Spleen (tissue), 13 donors: ENCODE measurements around the gene SNRPF. TPM values are rescaled to one million over a fixed set of nuclear protein-coding genes. Genes with fewer than 3 reads are reported as not detected.
A peak's percentile ranks its signal among the peaks of the same experiment; 100 is the strongest.
"Not testable (repeated sequence)": the region's sequence is repeated elsewhere in the genome, so short reads cannot be mapped to it uniquely, and the experiment has no call there.

ENCODE experiments used
- DNase-seq: peaks from one replicate; pipeline ENCODE4 v3.0.0-alpha.2; 2020
- H3K27ac ChIP-seq, 8 donors: fragments of 200-600 bp; sonication (generic) in 7 of 8; 1 replicate in 4 of 8; 2 replicates in 4 of 8; pipeline versions ENCODE4 v1.5.0 to v1.8.0; 2016 to 2021; ENCODE audit warnings: inconsistent platforms in 4 of 8, mild to moderate bottlenecking in 4 of 8, moderate library complexity in 1 of 8
- H3K27me3 ChIP-seq, 7 donors: fragments of 200-600 bp; sonication (generic) in 6 of 7; replicated peaks in 1 of 7; 1 replicate in 4 of 7; 2 replicates in 3 of 7; pipeline versions ENCODE4 v1.5.0 to v1.8.0; 2016 to 2021; ENCODE audit warnings: inconsistent platforms in 3 of 7, mild to moderate bottlenecking in 1 of 7
- H3K36me3 ChIP-seq, 6 donors: fragments of 200-600 bp; sonication (generic) in 5 of 6; 1 replicate in 4 of 6; 2 replicates in 2 of 6; pipeline versions ENCODE4 v1.5.0 to v1.8.0; 2016 to 2021; ENCODE audit warnings: inconsistent platforms in 2 of 6
- H3K4me1 ChIP-seq, 6 donors: fragments of 200-600 bp; sonication (generic) in 5 of 6; 1 replicate in 3 of 6; 2 replicates in 3 of 6; pipeline versions ENCODE4 v1.5.0 to v1.8.0; 2016 to 2021; ENCODE audit warnings: inconsistent platforms in 3 of 6
- H3K4me3 ChIP-seq, 8 donors: fragments of 200-600 bp; sonication (generic) in 7 of 8; 1 replicate in 4 of 8; 2 replicates in 4 of 8; pipeline versions ENCODE4 v1.5.0 to v1.8.0; 2016 to 2021; ENCODE audit warnings: inconsistent platforms in 4 of 8, mild to moderate bottlenecking in 4 of 8, moderate library complexity in 2 of 8
- H3K9me3 ChIP-seq, 8 donors: fragments of 200-600 bp; sonication (generic) in 7 of 8; 1 replicate in 4 of 8; 2 replicates in 4 of 8; pipeline versions ENCODE4 v1.5.0 to v1.8.0; 2016 to 2021; ENCODE audit warnings: inconsistent platforms in 4 of 8
- CTCF ChIP-seq, 11 experiments: fragments of 200-600 bp in 7 of 11; fragments of 450-650 bp in 4 of 11; sonication (generic) in 4 of 11; IDR thresholded peaks in 8 of 11; conservative IDR thresholded peaks in 3 of 11; 1 replicate in 7 of 11; 2 replicates in 4 of 11; pipeline versions ENCODE4 v1.4.0 to v1.8.0; 2016 to 2021; ENCODE audit warnings: antibody characterized with exemption in 11 of 11, inconsistent platforms in 4 of 11, mild to moderate bottlenecking in 1 of 11
- POLR2A ChIP-seq, 3 donors: fragments of 450-650 bp; IDR thresholded peaks; one replicate each; pipeline ENCODE4 v1.5.1; 2017; ENCODE audit warnings: antibody characterized with exemption in 3 of 3, mild to moderate bottlenecking in 1 of 3
- POLR2AphosphoS5 ChIP-seq, 3 donors: sonication (generic); formaldehyde crosslinking; IDR thresholded peaks; one replicate each; pipeline ENCODE4 v1.5.1; 2017; ENCODE audit warnings: antibody characterized with exemption in 3 of 3
- WGBS, 5 donors: extraction: QIAGEN DNeasy Blood & Tissue Kit in 3 of 5; methylation state at CpG; one replicate each; pipeline versions ENCODE4 v1.1.5 to v1.1.7; 2013 to 2018; 5-methylcytosine and 5-hydroxymethylcytosine counted together
- intact Hi-C: fragments of 100-400 bp; cut with DNase I; formaldehyde crosslinking; loops from one replicate; pipeline ENCODE4 v1.15.0; 2023; ENCODE audit warnings: low total_unique reads
- long read RNA-seq, 2 donors: transcript quantifications; one replicate each; lab custom pipeline, GENCODE V29; 2026
- polyA plus RNA-seq, 3 donors: library from polyadenylated mRNA; stranded (reverse); fragments of 200-250 nt; gene quantifications; one replicate each; pipeline ENCODE4 v1.2.1, GENCODE V29; 2013
- total RNA-seq, 7 donors: library from RNA; depleted of rRNA in 3 of 7; stranded (reverse); fragments of >200 nt in 3 of 7; fragmentation: NEBNext Ultra II Directional in 4 of 7; extraction: Animal tissue kit (Norgen Biotek cat#: 25700) in 4 of 7; gene quantifications; one replicate each; pipeline versions ENCODE4 v1.1.0 to v1.2.1, GENCODE V29; 2016 to 2021
- donor health status: healthy with polysubstance abuse.
- donor health status: DM: no; HTN: no; CAD: no; lungs with moderate emphysema.
- donor health status: DM: no; HTN: no; CAD: no.
- donor health status: Bipolar disorder and iron deficiency.
- donor health status: healthy.
- donor health status: DM: no; HTN: no; CAD: no.
- donor health status: DM: yes; HTN: yes; CAD: no.

The SNRPF gene
- total RNA-seq (10 to 100 TPM in 6 of 7 donors, 1 to 10 TPM in 1; 5.6 to 19.4 (median 17.7) TPM), polyA plus RNA-seq (10 to 100 TPM; 35.7 to 50.3 (median 44.4) TPM)
- long read RNA-seq, donor 1, transcript SNRPF-201 (4 exons, 1,389 nt), result major isoform, 73 of 75 reads
- long read RNA-seq, donor 1, partial matches to known transcripts, result 0 of 75 reads
- long read RNA-seq, donor 1, other reads (novel, unspliced or antisense), result 0 of 75 reads
- long read RNA-seq, donor 2, transcript SNRPF-201 (4 exons, 1,389 nt), result major isoform, 63 of 63 reads
- long read RNA-seq, donor 2, partial matches to known transcripts, result 0 of 63 reads
- long read RNA-seq, donor 2, other reads (novel, unspliced or antisense), result 0 of 63 reads

GRCh38 chr12:95858451-95859343 lies at the start of gene SNRPF:
SNRPF (plus strand) TSS chr12:95858952; CDS start chr12:95859074, 122 bp downstream.
- Histone ChIP-seq H3K27ac (peak within 1 kb of the TSS; percentile 62 to 86 (median 84)), H3K36me3 (peaks cover 2 to 28% (median 23%) of the 10 kb centered on the region in 6 donors), H3K27me3 (peaks cover 0 to 7% (median 0%) of the 10 kb centered on the region in 7 donors), H3K4me3 (peak within 1 kb of the TSS; percentile 89 to 97 (median 90)), H3K4me1 (peaks cover 16 to 41% (median 33%) of the 10 kb centered on the region in 6 donors), H3K9me3 (no peaks in the 10 kb centered on the region)
- WGBS, 5 donors, result 0 to 1% (median 1%) methylated on average over 51 to 54 of the region's 54 CpGs
- TF ChIP-seq POLR2A (IDR thresholded peaks at IDR 0.05), result no peak
- TF ChIP-seq CTCF (IDR thresholded peaks at IDR 0.05 in 8 of 11, conservative IDR thresholded peaks at IDR 0.05 in 3 of 11), result peak in 5 of 11 experiments; percentile 6 to 27 (median 22)
- TF ChIP-seq POLR2AphosphoS5 (IDR thresholded peaks at IDR 0.05), result peak; percentile 87 to 90 (median 87)
- peak; percentile 95 for DNase-seq
- intact Hi-C loops, result no loop called here

- Histone ChIP-seq H3K27me3 (no peaks in the 10 kb centered on the region), H3K4me3 (no peak overlapping the region), H3K9me3 (no peaks in the 10 kb centered on the region), H3K36me3 (no peaks in the 10 kb centered on the region), H3K4me1 (no peaks in the 10 kb centered on the region), H3K27ac (no peak overlapping the region)
- no peak for DNase-seq
- intact Hi-C loops, result no loop called here
- 85 to 95% (median 90%) methylated on average over 7 of the region's 7 CpGs for WGBS, 5 donors
- TF ChIP-seq CTCF (IDR thresholded peaks at IDR 0.05 in 8 of 11, conservative IDR thresholded peaks at IDR 0.05 in 3 of 11), result no peak
These were observed 49.6 kb upstream of the SNRPF start for GRCh38 chr12:95809000-95809680.

GRCh38 chr12:95810411-95810810 lies 48.3 kb upstream of the SNRPF start:
- TF ChIP-seq POLR2AphosphoS5 (IDR thresholded peaks at IDR 0.05), result no peak
- TF ChIP-seq POLR2A (IDR thresholded peaks at IDR 0.05), result no peak
- TF ChIP-seq CTCF (IDR thresholded peaks at IDR 0.05 in 8 of 11, conservative IDR thresholded peaks at IDR 0.05 in 3 of 11), result no peak
- no peaks in the 10 kb centered on the region for H3K36me3 ChIP-seq
- H3K4me1 ChIP-seq, result peaks cover 0 to 3% (median 0%) of the 10 kb centered on the region in 6 donors
- DNase-seq, result no peak
- peaks cover 0 to 12% (median 0%) of the 10 kb centered on the region in 7 donors for H3K27me3 ChIP-seq
- WGBS, 5 donors, result 49 to 90% (median 81%) methylated on average over 2 of the region's 2 CpGs
- intact Hi-C loops, result loop anchor here (10.0 kb wide), 1 partner anchor 226 kb away; no protein-coding TSS in a partner anchor
- no peak overlapping the region for H3K27ac ChIP-seq
- no peaks in the 10 kb centered on the region for H3K9me3 ChIP-seq
- no peak overlapping the region for H3K4me3 ChIP-seq

GRCh38 chr12:95812155-95812554 lies 46.6 kb upstream of the SNRPF start:
- peaks cover 0 to 12% (median 0%) of the 10 kb centered on the region in 7 donors for H3K27me3 ChIP-seq
- H3K4me3 ChIP-seq, H3K27ac ChIP-seq, H3K36me3 ChIP-seq, DNase-seq, H3K9me3 ChIP-seq, H3K4me1 ChIP-seq: not testable (repeated sequence)
- 92 to 97% (median 93%) methylated on average over 4 of the region's 4 CpGs for WGBS, 5 donors
- intact Hi-C loops, result loop anchor here (10.0 kb wide), 1 partner anchor 227 kb away; no protein-coding TSS in a partner anchor
